GM18873 (cell line): ENCODE data around the gene COX8C.

Experiments used
- ATAC-seq: cut with Tn5 transposase; IDR thresholded peaks from one replicate; pipeline ENCODE4 v1.9.1; 2021; ENCODE audit warnings: mild to moderate bottlenecking, moderate library complexity, moderate number of reproducible peaks; ENCODE audit not compliant: unreplicated experiment, low FRiP score

The COX8C gene

DNA sequence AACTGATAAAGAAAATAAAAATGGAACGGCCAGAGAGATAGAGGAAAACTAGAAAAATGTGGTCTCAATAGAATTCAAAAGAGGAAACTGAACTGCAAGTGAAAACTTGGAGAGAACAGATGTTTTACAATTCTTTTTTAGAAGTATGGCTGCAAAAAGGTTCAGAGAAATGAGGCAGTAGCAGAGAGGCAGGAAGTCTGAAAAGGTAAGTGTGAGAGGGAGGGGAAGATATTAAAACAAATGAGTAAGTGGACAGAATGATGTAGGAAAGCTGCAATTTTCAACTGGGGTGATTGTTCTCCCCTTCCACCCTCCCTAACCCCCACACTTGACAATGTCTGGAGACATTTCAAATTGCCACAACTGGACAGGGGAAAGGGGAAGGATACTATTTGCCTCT, 27.0 kb upstream of the COX8C start:
- no peak for ATAC-seq

DNA sequence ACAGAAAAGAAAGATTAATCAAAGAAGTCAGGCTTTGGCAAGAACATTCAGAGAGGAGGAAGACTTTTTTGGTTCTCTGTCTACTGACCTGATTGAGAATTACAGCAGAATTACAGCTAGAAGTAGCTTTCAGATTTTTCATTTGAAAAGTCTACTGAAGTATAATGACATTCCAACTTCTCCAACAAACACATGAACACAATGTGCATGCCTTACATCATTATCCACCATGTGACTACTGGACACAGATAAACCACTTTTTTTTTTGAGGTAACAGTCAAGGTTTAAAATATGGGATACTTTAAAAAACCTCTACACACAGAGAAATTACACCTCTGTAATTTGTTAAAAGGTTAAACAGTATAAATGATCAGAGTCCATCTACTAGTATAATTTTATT, 26.5 kb upstream of the COX8C start:
- ATAC-seq: no peak

DNA sequence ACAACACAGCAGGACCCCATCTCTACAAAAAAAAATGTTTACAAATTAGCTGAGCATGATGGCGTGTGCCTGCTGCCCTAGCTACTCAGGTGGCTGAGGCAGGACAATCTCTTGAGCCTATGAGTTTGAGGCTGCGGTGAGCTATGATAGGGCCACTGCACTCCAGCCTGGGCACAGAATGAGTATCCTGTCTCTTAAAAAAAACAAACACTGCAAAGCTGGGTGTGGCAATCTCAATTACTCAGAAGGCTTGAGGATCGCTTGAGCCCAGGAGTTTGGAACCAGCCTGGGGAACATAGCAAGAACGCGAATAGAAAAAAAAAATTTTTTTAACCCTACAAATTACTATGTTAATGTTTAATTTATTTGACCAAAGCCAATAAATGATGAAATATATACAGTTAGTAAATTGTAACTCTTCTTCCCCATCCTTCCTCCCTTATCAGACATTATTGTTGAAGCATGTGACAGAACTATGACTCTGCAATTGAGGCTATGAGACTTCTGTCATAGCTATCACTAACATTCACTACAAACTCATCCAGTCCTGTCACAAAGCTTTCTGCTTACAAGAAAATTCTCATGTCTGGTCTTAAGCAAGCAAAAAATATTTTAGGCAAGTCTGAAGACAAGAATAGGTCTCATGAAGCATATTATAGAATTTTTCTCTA, 23.9 kb upstream of the COX8C start:
- no peak for ATAC-seq

DNA sequence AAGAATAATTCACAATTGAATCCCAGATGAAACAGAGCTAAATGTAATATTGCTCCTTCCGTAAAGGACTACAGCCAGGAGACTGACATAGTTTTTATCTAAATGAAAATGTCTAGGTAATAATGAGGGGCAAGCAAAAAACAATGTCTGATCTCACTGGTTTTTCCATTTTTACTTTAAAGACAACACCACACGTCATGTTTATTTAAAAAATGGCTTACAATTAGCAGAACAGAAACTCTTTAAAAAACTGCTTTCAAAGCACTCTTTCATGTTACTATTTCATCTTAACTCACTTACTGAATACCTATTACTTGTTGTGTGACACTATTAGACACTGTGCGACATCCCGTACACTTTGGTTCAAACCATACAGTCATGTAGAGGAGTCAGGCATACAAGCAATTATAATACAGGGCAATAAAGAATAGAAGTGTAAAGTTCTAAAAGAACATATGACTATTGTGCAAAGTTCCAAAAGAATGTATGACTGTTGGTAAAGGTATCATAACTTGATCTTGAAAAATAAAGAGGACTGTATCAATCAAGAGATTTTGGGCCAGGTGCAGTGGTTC, 23.3 kb upstream of the COX8C start:
- no peak for ATAC-seq

DNA sequence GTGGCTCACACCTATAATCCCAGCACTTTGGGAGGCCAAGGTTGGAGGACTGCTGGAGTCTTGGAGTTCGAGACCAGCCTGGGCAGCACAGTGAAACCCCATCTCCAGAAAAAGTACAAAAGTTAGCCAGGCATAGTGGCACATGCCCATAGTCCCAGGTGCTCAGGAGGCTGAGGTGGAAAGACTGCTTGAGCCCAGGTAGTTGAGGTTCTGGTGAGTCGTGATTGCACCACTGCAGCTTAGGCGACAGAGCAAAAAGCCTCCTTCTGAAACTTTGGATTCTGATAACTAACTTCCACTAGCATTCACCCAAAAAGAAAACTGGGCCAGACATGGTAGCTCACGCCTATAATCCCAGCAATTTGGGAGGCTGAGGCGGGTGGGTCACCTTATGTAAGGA, 20.8 kb upstream of the COX8C start:
- ATAC-seq: no peak

DNA sequence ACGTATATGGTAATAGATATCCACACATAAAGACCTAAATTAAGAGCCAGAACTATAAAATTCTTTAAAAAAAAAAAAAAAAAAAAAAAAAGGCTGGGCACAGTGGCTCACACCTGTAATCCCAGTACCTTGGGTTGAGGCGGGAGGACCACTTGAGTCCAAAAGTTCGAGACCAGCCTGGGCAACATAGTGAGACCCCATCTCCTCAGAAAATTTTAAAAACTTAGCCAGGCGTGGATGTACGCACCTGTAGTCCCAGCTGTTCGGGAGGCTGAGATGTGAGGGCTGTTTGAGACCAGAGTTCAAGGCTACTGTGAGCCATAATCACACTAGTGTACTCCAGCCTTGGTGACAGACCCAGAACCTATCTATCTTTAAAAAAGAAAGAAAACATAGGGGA, 18.4 kb upstream of the COX8C start:
- ATAC-seq: no peak

DNA sequence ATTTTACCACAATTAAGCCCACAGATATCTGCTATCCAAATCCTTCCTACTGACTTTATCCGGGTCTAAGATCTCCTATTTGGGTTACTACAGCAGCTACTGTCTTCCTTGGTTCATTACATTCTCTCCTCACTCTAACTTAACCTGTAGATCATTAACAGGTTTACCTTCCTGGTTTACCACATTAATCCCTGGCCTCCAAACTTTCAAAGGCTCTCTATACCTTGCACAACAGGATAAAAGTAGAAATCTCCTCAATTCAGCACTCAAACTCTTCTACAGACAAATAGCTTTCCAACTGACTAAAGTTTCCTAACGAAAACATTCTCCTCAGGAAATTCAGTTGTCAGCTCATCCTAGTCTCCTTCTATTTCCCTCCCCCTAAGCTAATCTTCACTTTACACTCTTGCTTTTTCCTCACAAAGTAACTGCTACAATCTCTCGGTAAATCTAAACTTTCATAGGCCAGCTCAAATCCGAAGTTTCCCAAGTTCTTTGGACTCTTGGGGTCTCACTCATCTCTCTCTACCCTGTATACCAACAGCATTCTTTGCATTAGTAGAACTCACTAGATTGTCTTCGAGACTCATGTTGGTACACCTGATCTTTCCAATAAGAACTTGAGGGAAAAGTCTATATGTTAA, 16.9 kb upstream of the COX8C start:
- ATAC-seq: no peak

DNA sequence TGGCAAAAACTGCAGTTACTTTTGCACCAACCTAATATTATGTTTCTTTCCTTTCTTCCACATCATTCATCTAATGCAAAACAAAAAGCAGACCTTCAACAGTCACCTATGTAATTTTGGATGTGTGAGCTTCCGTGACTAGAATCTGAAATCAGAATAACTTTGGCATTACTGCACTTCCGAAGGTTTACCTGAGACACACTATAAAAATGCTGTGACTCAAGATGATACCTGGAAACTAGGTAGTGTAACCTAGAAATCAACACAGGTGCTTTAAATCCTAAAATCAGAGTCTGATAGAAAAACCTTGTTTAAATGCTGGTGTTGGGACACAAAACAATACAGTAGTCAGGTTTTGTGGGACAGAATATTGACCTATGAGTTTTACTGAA, 16.4 kb upstream of the COX8C start:
- no peak for ATAC-seq

DNA sequence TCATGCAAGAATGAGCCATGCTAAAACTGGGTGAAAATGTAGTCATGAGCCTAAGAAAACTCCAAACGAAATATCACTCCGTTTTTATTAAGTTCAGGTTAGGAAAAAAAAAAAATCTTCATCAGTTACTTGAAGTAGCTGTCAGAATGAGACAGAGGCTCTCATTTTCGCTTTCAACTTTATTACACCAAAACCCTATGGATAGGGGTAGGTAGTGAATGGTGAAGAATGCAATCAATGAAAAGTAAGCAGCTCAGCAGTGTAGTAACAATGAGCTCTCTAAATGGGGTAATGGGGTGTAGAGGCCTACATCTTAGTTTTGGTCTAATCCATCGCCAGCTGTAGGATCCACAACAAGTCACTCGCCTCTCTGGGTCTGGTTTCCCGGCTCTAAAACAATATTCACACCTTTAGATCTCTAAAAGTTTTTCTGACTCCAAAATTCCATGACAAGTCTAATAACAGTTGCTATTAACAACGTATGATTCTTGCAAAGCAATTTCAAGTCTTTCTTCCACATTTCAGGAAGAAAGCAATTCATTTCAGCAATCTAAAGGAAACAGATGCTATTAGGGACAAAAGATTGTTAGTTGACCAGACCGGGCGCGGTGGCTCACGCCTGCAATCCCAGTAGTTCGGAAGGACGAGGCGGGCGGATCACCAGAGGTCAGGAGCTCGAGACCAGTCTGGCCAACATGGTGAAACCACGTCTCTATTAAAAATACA, 15.8 kb upstream of the COX8C start:
- no peak for ATAC-seq

DNA sequence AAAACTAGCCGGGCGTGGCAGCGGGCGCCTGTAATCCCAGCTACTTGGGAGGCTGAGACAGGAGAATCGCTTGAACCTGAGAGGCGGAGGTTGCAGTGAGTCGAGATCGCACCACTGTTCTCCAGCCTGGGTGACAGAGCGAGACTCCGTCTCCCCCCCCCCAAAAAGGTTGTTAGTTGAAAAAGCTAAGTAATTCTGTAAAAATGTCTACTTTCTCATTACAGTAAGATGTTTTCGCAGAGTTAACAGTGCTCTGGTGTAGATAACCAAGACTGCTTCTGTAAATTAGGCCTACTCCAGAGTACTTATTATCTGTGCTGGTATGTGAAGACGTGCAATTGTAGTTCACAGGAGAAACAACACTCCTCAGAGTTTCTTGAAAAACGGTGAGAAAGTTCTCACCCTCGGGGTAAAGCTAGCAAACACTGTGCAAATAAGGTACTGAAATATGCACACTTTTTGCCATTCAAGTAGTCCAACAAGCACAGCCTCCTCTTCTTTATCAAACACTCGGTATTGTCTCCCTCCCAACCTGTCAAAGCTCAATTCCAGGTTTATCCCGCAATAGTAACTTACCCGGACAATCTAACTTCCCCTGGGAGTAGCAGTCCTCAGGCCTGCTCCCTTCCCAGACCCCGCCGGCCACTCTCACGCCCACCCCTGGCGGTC, 15.1 kb upstream of the COX8C start:
- no peak for ATAC-seq

DNA sequence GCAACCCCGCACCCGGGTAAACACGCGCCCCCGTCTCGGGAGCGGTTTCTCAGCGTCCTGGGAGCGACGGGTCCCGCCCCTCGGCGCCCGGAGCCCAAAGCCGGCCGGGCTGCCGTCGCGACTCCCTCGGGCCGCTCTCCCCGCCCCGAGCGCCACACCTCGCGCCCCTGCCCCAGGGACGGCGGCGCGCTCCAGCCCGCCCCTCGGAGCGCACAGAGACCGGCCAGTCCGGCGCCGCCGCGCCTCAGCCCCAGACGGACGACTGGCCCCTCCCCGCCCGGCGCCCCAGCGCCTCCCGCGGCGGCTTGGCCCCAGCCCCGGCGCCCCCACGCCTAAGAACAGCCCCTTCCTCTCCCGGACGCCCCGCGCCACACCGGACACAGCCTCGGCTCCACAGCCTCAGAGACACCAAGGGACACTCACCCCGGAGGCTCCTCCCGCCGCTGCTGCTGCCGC, 14.6 kb upstream of the COX8C start:
- ATAC-seq: peak; percentile 38

DNA sequence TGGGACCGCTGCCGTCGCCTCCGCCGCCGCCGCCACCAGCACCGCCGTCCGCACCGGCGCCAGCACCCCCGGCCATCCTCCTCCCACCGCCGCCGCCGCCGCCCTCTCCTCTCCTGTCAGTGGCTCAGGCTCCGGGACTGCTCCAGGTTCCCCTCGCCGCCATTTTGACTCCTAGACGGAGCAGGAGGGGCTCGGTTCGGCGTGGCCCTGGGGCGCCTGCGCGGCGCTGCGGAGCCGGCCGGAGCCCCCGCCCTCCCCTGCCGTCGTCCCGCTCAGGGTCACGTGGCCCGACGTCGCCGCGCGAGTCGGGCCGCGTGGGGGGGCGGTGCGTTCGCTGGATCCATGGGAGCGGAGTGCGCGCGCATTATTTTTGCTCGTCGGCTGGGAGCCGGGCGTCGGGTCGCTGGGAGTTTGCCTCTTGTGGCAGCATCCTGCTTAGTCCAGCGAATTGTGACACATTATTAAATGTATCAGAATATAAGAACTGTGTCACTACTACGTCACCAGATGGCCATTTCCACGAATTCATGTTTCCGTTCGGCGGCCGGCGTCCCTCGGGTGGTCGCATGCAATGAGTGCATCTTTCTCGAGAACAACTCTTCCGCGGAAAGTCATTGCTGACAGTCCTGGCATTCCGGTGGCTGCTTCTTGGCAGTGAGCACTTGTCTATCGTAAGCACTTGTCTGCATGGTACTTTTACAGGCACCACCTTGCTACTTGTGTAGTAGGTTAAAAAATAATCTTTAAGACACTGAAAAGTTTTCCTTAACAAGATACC, 13.9 kb upstream of the COX8C start, which contains the start of gene BTBD7:
Gene BTBD7 (minus strand): TSS at position 184 of the 778 bp plus-strand sequence. CDS start 36,985 bp downstream, outside the sequence.
- ATAC-seq: peak; percentile 52

DNA sequence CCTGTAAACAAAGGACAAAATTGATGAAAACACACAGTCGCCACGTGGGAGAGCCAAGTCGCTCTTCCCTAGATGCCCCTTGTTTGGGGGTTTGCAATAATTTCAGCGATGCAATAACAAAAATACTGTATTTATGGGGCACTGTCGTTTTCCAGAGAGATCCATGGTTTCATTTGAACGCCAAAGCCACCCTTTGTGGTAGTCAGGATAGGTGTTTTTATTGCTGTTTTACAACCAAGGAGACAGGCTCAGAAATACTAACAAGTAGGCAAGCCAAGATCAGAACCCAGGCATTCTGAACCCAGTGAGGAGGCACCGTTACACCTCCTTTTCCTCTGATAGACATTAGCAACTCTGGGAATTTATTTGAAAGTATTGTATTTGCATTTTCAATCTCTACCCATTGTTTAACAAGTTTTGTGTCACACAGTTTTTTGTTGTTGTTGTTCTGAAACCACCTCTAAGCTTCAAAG, 13.3 kb upstream of the COX8C start:
- no peak for ATAC-seq

DNA sequence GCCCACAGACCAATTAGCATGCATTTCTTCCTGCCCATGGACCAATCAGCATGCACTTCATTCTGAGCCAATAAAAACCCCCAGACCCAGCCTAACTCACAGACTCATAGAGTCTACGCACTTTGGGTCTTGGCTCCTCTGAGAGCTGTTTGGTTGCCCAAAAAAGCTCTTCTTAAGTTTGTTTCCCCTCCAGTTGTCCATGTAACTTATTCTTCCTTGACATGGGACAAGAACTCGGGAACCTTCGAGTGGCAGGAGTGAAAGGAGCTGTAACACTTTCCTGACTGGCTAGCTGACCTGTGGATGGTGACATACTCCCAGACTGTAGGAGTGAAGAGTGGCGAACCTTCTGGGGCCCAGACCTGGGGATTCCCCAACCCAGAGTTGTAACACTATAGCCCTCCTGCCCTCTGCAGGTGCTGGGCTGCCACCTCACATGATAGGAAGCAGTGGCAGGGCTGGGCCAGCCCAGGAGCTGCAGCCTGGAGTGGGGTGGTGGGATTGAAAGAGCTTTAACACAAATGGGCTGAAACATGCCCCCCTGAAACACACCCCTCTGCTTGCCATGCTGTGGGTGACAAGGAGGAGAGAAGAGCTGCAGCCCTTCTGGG, 9.7 kb upstream of the COX8C start:
- ATAC-seq: no peak

DNA sequence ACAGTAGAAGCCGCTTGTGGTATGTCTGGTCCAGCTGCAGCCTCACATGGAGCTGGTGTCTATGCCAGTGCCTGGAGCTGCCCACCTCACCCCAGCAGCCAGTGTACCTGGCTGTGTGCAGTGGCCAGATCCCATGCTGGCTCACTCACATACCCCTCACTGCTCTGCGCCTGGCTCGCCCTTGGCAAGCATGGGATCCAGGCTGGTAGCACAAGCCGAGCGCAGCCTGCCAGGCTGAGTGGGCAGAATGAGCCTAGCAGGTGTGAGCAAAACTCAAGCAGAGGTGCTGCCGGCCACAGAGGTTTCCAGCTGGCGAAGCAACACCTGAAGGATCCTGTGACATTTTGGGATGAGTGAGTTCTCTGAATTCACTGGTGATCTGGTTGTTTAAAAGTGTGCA, 9.1 kb upstream of the COX8C start:
- no peak for ATAC-seq

DNA sequence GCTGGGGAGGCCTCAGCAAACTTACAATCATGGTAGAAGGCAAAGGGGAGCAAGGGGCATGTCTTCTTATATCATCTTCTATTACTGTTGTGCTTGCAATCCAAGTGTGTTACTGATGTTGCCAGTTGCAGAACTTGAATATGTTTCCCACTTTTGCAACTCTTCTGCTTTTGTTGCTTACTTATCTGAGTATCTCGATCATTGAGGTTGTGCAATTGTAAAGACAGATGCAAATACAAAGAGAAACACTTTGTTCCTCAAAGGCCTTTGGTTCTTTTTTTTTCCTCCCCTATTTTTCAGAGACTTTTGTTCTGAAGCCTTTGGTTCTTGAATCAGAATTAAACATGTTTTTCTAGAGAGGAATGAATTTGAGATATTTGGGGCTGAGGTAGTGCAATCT, 3.7 kb upstream of the COX8C start:
- ATAC-seq: no peak

DNA sequence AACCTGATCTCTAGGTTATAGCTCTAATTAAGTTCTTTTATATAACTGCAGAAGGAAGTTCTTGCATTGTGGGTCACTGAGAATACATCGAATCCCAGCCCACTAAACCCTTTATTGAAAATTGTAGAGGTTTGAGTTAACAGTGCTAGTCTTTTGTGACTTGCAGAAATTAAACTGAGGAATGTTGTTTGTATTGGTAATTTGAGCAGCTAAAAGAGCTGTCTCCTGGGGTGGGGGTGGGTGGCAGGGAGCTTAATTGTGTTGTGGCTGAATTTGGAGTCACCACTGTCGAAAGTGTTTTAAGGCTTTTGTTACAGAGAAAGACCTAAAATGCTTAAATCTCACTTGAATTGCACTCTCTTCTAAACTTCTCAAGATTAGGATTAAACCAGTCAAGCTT, 3.2 kb upstream of the COX8C start:
- no peak for ATAC-seq

DNA sequence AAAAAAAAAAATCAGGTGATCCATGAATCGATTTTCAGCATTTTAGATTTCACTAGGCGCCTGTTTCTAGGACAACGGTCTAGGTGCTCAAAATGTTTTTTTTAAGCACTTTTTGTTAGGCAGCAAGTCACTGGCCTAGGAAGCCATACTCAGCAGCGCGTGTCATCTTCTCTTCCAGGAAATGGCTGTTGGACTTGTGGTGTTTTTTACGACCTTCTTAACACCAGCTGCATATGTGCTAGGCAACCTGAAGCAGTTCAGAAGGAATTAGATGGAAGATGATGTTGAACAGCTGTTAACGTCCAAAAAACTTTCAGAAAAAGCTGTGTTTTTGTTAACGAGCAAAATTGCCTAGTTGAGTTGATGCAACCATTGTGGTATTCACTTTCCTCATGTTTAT, 868 bp downstream of the COX8C start:
- ATAC-seq: no peak

DNA sequence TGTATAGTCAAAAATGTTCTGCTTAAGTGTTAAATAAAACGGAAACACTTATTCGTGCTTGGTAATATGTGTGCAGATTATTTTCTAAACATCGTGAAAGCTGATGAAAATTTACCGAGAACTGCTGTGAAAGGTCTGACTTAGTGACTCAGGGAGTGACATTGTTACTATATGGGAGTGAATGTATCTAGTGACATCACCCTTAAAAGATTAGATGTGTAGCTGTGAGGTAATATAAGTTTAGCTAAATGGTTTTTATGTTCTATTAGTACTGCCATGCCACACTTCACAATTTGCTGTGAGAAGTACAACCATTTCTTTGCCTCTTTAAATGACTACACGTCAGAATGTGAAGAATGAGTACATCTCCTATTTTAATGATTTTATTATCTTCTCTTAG, 1.3 kb downstream of the COX8C start:
- ATAC-seq: no peak
